ENCODE results near the gene SERPINE2.

The SERPINE2 gene, protein sequence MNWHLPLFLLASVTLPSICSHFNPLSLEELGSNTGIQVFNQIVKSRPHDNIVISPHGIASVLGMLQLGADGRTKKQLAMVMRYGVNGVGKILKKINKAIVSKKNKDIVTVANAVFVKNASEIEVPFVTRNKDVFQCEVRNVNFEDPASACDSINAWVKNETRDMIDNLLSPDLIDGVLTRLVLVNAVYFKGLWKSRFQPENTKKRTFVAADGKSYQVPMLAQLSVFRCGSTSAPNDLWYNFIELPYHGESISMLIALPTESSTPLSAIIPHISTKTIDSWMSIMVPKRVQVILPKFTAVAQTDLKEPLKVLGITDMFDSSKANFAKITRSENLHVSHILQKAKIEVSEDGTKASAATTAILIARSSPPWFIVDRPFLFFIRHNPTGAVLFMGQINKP

DNA sequence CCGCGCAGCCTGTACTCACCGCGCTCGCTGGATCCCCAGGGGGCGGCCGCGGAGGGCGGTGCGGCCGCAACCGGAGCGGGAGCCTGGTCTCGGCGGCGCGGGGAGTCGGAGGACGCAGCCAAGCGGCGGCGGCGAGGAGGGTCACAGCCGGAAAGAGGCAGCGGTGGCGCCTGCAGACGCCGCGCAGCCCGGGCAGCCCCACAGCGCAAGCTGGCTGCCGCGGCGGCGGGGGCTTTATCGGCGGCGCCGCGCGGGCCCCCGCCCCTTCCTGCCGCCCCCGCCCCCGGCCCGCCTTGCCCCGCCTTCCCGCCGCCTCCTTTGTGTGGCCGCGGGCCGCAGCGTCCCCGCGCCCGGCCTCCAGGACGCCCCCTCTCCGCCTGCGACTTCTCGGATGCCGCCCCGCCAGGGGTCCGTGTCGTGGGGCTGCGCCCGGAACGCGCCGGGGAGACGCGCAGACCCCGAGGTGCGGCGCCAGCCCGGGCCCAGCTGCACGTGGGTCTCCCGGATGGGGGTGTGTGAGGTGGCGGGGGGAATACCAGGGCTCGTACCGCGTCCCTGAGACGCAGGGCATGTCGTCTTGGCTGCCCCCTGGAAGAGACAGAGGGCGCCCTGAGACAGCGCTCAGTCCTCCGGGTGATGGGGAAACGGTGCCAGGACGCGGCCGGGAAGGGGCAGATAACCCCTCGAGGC lies at the start of gene SERPINE2:
Gene SERPINE2 (minus strand): TSS at position 207 of the 690 bp plus-strand sequence. CDS start 37,386 bp downstream, outside the sequence.
- peak; percentile 64 to 70 for ATAC-seq

DNA sequence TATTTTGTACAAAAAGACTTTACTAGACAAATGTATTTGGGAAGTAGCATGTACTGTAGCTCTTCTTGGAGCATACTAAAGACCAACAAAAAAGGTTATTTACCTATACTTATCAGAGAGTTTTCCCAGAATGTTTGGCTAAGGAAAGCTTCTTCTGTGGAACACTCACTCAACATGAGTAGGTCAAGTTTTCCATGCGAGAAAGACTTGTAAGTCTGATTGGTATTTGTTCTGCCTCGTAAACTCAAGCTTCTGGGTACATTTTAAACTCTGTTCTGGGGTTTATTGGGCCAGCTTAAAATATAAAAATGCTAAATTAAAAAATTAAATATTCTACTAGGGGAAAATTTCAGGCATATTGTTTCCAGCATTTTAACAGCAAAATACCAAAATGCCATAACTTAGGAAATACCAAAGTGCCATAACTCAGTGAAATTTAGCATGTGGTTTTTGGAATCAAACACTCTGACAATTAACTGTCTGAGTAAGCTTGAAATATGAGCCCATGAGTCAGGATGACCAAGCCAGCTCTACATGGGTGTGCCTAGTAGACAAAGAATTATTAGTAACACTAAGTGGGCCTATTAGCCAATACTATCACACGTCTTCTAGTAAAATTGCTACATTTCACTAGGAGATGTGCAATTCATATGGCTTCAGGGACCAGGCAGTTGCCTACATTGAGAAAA lies 47.3 kb upstream of the SERPINE2 start:
- no peak for ATAC-seq

DNA sequence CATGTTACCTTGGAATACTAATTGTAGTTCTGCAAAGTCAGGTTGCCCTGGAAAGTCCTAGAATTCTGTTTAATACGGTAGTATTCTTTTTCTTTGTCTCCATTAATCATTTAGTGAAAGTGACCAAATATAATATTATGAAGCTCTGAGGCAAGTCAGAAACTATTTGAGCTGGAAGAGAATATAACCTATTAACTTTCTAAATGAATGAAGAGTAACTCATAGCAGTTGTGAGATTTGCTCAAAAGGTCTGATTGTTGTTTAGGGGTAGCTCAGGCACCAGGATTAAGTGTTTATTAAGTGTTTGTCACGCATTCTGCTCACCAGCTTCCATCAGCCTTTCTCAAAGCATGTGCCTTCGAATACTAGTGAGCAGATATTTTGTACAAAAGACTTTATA lies 46.7 kb upstream of the SERPINE2 start:
- ATAC-seq: no peak

DNA sequence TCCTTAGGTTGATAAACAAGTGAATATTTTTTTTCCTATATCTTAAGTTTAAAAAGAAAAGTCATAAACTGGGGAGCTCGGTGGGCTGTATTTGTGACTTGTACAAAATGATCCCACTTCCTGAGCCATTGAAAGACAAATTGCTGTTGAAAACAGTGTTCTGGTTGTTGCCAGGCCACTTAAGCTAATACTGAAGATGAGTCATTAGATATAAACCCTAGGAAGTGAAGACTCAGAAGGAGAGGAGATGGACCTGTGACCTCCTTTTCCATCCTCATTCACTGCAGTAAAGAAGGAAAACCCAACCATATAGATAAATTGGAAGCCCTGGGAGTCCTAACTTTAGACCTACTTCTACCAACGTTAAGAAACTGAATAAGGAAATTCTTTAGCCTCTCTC lies 46.2 kb upstream of the SERPINE2 start:
- ATAC-seq: no peak

DNA sequence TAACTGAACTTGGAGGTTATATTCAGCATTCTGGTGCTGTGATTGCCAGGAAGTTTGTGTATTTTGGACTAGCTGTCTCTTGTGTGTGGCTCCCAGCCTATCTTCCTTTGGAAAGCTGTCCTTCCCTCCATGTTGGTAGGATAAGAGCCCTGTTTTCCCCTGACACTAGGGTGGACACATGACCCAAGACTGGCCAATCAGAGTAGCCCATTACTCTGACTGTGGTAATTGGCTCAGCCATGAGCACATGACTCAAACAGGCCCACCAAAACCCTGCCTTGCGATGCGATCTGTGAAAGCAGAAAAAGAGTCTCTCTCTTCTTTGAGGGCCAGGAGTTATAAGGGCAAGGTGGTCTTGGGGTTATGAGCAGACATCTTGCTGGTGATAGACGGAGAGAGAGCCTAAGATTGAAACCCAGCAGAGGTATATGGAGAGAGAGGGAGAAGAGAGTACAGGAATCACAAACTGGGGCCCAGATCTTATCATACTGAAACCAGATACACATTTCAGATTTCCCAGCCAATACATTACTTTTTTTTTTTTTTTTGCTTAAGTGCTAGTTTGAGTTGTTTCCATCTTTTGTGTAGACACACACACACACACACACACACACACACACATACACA lies 45.3 kb upstream of the SERPINE2 start:
- no peak for ATAC-seq

DNA sequence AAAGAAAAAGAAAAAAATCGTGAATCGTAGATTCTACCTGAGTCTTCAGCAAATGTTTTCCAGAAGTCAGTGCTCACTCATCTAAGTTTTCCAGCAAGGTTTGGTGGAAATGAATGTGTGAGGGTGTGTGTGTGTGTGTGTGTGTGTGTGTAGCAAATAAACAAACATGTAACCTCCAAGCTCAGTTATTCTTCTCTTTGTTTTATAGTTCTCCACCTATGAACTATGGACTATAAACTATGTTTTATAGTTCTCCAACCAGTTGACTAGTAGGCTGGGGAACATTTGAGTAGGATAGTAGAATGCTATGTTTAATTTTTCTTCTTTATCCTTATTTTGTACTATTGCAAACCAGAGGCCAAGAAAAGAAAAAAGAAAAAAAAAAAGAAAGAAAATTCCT lies 44.6 kb upstream of the SERPINE2 start:
- ATAC-seq: no peak

DNA sequence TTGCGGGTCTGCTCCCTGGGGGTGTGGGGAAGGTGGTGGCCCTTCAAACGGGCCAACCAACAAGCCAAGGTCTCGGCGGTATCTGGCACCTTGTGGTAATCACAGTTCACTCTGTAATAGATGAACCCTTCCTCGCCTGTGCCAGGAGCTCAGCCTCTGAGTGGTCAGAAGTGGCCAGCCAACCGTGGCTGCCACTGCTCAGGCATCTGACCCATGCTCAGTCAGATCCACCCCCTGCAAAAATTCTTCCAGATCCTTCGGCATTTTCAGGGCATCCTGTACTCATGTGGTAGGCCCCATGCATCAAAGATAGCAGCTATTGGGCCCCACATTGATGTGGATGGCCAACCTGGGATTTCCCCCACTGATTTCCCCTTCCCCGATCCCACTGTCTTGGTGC lies 39.6 kb upstream of the SERPINE2 start:
- ATAC-seq: no peak

DNA sequence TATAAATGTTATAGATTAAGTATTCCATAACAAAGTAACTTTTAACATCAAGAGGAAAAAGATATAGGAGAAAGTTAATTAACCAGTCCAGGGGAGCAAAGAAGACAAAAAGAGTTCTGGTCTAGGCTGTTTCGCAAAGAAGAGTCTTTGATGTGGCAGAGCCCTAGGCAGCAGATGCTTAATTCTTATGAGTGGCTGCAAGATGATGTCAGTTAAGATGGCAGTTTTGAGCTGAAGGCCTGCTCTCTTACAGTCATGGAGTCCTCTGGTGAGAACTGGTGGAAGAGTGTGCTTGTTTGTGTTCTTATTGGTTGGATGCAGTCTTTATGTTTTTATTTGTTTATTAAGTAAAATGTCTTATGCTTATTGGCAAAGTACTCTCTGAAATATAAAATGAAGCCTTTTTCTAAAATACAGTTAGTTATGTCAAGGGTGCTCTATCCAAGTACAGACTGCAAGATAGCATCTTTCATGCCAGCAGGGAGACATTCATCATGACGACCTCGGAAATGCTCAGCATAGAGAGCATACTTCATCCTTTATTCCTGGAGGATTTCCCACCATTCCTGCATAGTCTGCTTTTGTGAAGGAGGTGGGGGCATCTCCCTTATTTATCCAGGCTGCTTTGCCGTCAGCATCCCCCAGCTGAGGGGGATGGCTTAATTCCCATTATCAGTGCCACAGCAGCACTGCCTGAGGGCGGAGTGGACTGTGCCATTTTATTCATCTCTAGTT lies 38.9 kb upstream of the SERPINE2 start:
- no peak for ATAC-seq

DNA sequence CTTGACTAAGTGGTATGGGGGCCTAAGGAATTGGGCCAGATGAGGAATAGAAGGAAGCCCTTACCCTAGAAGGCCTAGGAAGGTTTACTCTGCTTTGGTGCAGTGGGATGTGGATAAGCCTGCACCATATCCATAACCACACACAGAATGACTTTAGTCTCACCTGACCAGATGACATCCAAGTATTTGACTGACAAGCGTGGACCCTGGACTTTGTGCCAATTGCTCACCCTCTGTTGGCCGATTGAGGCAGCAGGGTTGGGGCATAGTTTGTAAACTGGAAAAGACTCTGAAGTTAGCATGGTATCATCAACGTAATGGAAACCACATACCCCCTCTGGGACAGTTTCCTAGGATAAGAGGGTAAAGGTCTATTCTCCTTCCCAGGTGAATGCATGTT lies 36.5 kb upstream of the SERPINE2 start:
- no peak for ATAC-seq

DNA sequence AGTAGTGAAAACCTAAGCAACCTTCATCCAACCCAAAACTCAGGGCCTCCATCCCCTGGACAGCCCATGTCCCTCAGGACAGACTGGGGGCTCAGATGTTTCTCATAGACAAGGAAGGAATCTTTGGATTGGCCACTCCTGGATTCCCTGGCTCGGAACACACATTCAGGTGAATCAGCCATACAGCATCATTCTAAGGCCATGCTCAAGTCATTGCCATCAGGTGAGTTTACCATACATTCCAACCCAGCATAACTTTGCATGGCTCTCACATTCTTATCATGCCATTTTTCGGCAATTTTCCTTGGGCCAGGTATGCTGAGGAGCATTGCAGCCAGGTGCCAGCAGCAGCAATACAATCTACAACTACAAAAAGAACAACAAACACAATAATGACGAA lies 34.6 kb upstream of the SERPINE2 start:
- no peak for ATAC-seq

DNA sequence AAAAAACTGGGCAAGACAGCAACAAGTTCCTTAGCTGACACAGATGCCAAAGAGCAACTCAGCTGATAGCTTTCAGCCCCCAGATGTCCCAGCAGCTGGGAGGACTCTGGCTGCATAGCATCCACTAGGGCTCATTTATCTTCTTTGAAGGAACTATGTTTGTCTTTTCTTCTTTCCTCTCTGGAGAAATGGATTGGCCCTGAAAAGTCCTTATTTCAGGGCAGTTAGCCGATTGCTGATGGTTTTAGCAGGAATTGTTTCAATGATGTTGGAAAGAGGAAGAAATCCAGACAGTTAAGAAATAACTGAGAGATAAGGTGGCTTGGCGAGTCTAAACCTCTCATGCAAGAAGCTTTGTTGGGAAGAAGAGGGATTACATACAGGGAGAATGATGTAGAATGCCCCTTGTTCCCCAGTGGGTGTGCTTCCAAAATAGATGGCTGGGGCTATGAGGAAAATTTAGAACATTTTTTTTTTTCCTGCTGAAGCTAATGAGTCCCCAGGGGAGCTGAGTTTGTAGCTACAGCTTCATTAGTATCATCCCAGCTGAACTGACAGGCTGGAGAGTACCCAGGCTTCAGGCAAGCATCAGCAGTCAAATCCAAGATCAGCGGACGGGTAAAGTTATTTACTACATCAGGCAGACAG lies 33.6 kb upstream of the SERPINE2 start:
- no peak for ATAC-seq

DNA sequence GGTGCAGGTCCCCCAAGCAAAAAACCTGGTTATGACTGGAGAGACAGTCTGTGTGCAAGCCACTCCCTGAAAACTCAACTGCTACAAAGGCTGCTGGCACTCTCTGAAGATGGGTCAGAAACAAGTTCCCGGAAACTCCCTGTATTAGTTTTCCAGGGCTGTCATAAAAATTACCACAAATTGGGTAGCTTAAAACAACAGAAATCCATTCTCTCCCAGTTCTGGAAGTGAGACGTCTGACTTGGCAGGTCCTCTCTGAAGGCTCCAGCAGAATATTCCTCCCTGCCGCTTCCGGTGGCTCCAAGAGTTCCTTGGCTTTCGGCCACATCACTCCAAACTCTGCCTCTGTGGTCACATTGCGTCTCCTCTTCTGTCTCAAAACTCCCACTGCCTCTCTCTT lies 30.1 kb upstream of the SERPINE2 start:
- no peak for ATAC-seq

DNA sequence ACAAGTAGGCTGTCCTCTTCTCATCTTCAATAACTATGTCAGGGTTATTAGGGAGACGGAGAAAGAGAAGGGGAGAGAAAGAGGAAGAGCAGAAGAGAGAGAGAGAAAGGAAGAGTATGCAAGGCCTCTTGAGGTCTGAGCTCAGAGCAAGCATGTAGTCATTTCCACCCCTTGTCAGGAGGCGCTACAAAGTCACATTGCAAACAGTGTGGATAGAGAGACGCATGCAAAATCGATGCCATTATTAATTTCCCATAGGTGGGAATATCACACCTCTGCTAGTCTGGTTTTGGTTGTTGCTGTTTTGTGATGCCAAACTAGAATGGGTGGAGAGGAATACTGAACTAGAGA lies 24.2 kb upstream of the SERPINE2 start:
- ATAC-seq: no peak

DNA sequence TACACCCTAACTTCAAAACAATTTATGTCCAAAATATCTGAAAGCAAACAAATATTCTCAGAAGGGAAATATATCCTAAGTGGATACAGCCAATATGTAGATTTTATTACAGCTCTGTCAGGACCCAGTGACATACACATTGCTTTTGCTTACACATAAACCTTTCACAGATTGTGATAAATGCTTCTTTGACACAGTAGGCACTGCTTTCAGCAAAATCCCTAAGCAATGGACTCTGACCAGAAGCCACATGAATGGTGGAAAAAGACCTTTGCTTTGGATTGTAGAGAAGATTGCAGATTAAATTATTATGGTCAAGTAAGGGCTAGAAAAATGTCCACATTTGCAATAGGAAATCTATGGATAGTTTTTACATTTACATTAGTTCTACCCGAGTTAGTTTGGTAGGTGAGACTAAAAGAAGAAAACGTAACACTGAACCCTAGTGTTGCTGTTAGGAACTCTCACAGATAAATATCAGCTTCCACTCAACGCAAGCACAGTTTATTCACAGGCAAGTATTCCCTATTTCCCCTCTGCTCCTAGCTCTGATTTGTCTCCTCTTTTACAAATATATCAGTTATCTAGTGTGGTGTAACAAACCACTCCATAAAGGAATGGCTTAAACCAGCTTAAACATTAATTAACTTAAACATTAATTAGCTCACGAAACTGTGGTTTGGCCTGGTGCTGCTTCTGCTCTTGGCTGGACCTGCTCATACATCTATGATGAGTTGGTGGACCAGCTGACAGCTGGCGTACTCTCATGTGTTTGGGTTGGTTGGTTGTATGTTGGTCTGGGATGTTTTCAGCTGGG lies 23.6 kb upstream of the SERPINE2 start:
- no peak for ATAC-seq

DNA sequence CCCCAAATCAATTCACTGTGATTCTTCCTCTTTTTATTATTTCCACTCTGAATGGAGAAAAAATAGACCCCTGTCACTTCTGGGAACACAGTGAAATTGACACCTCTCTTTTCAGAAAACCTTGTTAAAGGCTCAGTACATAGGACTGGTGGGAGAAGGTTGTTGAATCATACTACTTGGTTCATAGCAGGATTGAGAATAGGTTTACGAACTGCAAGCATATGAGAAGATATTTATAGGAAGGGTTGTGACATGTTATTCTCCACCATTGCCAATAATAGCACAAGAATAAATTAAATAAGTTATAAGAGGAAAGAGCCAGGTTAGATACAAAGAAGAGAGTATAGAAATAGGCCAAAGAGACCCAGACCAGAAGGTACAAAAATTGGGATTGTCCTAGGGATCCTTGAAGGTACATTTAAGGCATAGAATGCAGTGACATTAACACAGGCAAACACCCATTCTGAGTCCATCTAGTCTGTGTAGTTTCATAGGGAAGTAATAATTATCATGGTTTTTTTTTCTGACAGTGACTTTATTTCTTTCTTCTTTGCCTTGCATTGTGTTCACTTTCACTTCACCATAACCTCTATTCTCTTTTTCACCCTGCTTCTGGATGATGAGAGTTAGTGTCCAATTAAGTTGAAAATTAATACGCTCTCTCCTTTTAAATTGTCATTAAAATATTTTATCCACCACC lies 21.8 kb upstream of the SERPINE2 start:
- no peak for ATAC-seq

DNA sequence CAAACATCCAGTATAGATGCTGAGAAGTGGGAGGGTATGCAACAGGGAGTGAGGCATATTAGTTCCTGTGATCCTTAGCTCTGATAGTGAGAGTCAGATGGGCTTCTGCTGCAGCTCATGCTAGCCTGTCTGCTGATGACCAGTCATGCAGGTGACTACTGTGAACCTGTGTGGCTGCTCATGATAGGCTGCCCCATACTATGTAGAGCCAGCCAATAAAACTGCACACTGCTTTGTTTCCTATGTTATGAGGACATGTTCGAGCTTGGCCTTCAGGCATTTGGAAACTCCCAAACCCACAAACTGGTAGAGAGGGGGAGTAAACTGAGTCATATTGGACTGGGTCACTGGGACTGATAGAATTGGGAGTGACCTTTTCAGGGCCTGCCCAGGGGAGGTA lies 20.1 kb upstream of the SERPINE2 start:
- no peak for ATAC-seq

DNA sequence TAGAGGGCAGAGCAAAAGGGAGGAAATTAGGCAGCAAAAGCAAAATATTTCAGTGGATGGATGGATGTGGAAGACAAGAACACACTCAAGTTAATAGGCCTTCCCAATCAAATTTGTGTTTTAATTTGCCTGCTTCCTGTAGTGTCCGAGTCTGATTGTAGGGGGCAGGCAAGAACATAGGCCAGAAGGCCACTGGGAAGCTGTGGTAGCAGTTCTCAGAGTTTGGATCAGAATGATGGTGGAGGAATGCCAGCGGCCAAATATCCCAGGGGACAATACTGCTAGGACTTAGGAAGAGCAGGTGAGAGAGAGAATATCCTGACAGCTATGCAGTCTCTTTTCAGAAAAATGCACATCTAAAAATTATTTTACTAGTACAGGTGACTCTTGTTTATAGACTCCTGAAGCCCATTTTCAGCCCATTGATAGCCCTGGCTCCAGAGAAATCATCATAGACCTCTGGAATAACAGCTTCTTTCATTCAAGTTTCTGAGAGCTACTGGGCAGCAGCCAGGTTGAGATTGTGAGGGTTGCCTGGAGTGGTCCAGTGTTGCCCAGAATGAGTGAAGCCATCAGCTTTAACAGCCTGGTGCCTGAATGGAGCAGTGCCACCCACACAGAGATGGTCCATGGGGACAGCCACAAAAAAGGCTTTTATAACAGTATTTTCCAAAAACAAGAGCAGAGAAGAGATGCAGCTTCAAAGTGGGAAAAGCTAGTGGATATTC lies 19.1 kb upstream of the SERPINE2 start:
- no peak for ATAC-seq

DNA sequence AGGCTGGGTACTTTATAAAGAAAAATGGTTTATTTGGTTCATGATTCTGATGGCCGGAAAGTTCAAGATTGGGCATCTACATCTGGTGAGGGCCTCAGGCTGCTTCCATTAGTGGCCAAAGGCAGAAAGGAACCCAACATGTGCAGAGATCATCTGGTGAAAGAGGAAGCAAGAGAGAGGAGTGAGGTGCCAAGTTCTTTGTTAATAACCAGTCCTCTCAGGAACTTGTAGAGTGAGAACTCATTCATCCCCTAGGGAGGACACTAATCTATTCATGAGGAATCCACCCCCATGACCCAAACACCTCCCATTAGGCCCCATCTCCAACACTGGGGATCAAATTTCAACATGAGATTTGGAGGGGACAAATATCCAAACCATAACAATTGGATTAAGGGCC lies 17.8 kb upstream of the SERPINE2 start:
- no peak for ATAC-seq

DNA sequence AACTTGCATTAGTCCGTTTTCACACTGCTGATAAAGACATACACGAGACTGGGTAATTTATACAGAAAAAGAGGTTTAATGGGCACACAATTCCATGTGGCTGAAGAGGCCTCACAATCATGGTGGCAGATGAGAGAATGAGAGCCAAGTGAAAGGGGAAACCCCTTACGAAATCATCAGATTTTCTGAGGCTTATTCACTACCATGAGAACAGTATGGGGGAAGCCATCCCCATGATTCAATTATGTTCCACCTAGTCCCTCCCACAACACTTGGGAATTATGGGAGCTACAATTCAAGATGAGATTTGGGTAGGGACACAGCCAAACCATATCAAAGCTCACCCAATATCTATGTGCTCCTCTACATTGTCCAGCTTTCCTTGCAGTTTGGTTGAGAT lies 16.0 kb upstream of the SERPINE2 start:
- no peak for ATAC-seq

DNA sequence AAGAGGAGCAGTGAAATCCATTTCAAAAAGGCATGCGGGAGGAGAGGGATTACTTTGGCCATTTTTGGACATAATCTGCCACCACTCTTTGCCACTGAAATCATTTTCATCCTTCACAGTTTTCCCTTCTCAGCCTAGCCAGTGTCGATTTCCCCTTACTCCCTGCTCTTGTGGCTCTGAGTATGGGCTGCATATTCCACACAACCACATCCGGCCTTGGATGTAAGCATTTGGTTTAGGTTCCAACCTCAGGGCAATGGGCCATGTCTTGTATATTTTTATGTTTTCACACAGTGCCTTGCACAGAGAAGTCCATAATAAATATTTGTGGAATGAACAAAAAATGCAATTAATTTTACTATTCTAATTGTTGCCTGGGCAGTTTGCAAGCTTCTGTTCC lies 7.7 kb upstream of the SERPINE2 start:
- ATAC-seq: no peak

All from activated CD4-positive, CD25-positive, alpha-beta regulatory T cell treated with anti-CD3 and anti-CD28 coated beads, Interleukin-2, amount 50 U/mL, for 24 hours (primary cell).